SK-N-MC (cell line): Measurements from ENCODE around the gene TEKT5.
"Not testable (repeated sequence)": the region's sequence is repeated elsewhere in the genome, so short reads cannot be mapped to it uniquely, and the experiment has no call there.

Experiments
- DNase-seq: peaks from one replicate; pipeline ENCODE4 v3.0.0-alpha.2; 2011; ENCODE audit warnings: low read depth, low spot score
- H3K27ac ChIP-seq: fragments of 200-600 bp; sonication (generic); 2 replicates; pipeline ENCODE4 v1.5.1; 2016; ENCODE audit warnings: mixed run types
- H3K36me3 ChIP-seq: fragments of 200-600 bp; sonication (generic); 2 replicates; pipeline ENCODE4 v1.6.1; 2017; ENCODE audit warnings: antibody characterized with exemption, low read length, mixed read lengths; ENCODE audit not compliant: insufficient read depth
- H3K4me3 ChIP-seq: fragments of 200-600 bp; sonication (generic); 2 replicates; pipeline ENCODE4 v1.5.1; 2016
- H3K9ac ChIP-seq: fragments of 200-600 bp; sonication (generic); 2 replicates; pipeline ENCODE4 v1.8.0; 2017; ENCODE audit warnings: mixed run types, mixed read lengths; ENCODE audit not compliant: insufficient read length
- H3K9me3 ChIP-seq: fragments of 200-600 bp; sonication (generic); 2 replicates; pipeline ENCODE4 v1.6.1; 2017; ENCODE audit warnings: low read depth, mild to moderate bottlenecking, antibody characterized with exemption, low read length, moderate library complexity, mixed read lengths
- EZH2 ChIP-seq: fragments of 200-600 bp; sonication (generic); IDR thresholded peaks from one replicate; pipeline ENCODE4 v1.6.1; 2017; ENCODE audit warnings: antibody characterized with exemption
- FOXP2 ChIP-seq: optimal IDR thresholded peaks from 2 replicates; pipeline ENCODE3; 2011; ENCODE audit warnings: mild to moderate bottlenecking, moderate library complexity; ENCODE audit not compliant: insufficient read depth; ENCODE audit errors: extremely low read length, control extremely low read depth
- POLR2AphosphoS5 ChIP-seq: IDR thresholded peaks from 2 replicates; pipeline ENCODE4 v1.6.1; 2012; ENCODE audit warnings: mild to moderate bottlenecking, low read depth, low read length, borderline replicate concordance

The TEKT5 gene

DNA sequence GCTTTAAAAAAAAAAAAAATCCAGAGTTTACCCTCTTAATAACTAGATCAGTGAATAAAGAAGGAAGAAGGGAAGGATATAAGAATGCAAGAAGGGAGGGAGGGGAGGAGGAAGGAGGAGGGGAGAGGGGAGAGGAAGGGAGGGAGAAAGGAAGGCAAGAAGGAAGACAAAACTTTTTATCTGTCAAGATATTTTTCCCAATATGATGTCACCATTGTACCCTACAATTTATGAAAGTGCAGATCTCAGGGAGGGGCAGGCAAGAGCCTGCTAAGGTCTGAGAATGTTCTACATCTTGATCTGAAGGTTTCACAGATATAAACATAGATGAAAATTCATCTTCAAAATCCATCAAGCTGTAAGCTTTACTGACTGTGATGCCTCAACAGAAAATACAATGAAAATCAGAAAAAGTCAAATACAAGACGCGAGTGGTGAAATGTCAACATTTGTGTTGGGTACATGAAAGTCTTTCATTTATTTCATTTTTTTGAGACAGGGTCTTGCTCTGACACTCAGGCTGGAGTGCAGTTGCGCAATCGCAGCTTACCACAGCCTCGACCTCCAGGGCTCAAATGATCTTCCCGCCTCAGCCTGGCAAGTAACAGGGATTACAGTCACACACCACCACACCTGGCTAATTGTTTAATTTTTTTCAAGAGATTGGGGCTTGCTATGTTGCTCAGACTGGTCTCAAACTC, 57.2 kb downstream of the TEKT5 start:
- Histone ChIP-seq H3K4me3 (no peak overlapping the region), H3K27ac (no peak overlapping the region), H3K36me3 (no peaks in the 10 kb centered on the region), H3K9ac (no peak overlapping the region), H3K9me3 (no peaks in the 10 kb centered on the region)
- DNase-seq = no peak
- TF ChIP-seq POLR2AphosphoS5 = no peak
- TF ChIP-seq FOXP2 = no peak
- TF ChIP-seq EZH2 = no peak

DNA sequence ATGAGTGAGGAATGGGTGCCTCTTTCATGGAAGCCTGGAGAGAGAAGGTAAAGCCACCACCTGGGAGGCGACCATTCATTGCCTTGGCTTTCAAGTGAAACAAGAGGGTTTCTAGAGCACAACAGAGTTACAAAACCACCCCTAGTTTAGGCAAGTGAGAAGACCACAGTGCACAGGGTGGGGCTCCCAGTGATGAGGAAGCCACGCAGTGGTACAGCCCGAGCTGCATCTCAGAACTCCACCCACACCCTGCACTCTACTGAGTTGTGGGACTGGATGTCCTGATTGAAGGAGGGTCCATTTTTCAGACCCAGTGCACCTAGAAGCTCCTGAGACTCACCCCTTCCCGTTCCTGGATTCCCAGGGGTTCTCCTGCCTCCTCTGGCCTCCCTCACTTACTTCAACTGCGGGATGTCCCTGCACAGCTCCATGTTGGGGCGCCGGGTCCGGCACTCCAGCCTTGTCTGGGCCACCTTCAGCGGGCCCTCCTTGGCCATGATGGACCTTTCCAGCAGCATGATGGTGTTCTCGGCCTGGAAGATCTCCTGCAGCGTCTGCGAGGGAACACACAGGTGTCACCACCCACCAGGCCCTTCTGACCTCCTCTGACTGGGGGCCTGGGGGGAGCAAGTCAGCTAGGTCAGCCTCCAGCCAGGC, 59.2 kb downstream of the TEKT5 start:
- H3K4me3 ChIP-seq = no peak overlapping the region
- H3K36me3 ChIP-seq = no peaks in the 10 kb centered on the region
- H3K27ac ChIP-seq = no peak overlapping the region
- H3K9ac ChIP-seq = no peak overlapping the region
- DNase-seq = no peak
- TF ChIP-seq FOXP2 = no peak
- no peak for TF ChIP-seq EZH2
- TF ChIP-seq POLR2AphosphoS5 = no peak
- no peaks in the 10 kb centered on the region for H3K9me3 ChIP-seq

DNA sequence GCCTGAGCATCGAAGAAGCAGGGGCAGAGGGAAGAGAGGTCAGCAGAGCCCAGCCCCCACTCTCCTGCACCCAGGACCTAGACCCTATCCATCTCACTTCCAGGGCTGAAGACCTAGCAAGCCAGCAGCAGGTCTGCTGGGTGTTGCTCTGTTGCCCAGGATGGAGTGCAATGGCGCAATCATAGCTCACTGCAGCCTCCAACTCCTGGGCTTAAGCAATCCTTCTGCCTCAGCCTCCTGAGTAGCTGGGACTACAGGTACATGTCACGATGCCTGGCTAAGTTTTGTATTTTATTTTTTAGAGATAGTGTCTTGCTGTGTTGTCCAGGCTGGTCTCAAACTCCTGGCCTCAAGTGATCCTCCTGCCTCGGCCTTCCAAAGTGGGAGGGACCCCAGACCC, 61.3 kb downstream of the TEKT5 start:
- DNase-seq, H3K4me3 ChIP-seq, H3K9me3 ChIP-seq, H3K36me3 ChIP-seq, H3K27ac ChIP-seq, H3K9ac ChIP-seq: not testable (repeated sequence)

DNA sequence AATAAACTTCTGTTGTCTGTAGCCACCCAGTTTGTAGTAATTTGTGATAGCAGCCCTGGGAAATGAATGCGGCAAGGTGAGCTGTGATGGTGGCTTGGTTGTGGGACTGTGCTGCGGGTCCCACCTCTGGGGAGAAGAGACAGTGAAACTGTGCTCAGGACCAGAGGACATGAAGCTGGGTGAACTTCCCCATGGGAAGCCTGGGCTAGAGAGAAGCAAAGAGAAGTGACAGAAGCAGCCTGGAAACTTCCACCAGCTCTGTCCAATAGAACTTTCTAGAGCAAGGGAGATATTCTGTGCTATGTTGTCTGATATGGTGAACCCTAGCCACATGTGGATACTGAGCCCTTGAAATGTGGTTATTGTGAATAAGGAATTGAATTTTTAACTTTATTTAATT, 62.8 kb downstream of the TEKT5 start:
- Histone ChIP-seq H3K36me3 (no peaks in the 10 kb centered on the region), H3K9ac (no peak overlapping the region), H3K4me3 (no peak overlapping the region), H3K9me3 (no peaks in the 10 kb centered on the region), H3K27ac (no peak overlapping the region)
- TF ChIP-seq FOXP2 (no peak), EZH2 (no peak), POLR2AphosphoS5 (no peak)
- DNase-seq = no peak

DNA sequence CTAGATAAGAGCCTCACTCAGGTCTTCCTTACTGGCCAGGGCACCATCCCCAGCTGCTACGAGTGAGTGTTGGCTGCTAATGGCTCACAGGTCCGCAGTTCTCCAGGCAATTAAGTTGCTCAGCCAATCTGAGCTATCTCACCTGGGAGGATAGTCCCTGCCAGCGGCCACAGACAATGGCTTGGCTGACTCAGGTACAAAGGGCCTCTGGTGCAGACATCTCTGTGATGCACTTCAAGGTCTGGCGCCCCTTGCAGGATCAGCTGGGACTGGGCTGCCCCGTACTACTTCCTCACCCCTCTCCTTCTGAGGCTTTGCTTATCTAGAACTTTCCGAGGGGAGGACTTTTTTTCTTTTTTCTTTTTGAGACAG, 65.2 kb downstream of the TEKT5 start:
- H3K9me3 ChIP-seq = no peaks in the 10 kb centered on the region
- H3K36me3 ChIP-seq = no peaks in the 10 kb centered on the region
- no peak overlapping the region for H3K27ac ChIP-seq
- no peak overlapping the region for H3K4me3 ChIP-seq
- TF ChIP-seq POLR2AphosphoS5 = no peak
- no peak for TF ChIP-seq FOXP2
- TF ChIP-seq EZH2 = no peak
- no peak overlapping the region for H3K9ac ChIP-seq
- DNase-seq = no peak

DNA sequence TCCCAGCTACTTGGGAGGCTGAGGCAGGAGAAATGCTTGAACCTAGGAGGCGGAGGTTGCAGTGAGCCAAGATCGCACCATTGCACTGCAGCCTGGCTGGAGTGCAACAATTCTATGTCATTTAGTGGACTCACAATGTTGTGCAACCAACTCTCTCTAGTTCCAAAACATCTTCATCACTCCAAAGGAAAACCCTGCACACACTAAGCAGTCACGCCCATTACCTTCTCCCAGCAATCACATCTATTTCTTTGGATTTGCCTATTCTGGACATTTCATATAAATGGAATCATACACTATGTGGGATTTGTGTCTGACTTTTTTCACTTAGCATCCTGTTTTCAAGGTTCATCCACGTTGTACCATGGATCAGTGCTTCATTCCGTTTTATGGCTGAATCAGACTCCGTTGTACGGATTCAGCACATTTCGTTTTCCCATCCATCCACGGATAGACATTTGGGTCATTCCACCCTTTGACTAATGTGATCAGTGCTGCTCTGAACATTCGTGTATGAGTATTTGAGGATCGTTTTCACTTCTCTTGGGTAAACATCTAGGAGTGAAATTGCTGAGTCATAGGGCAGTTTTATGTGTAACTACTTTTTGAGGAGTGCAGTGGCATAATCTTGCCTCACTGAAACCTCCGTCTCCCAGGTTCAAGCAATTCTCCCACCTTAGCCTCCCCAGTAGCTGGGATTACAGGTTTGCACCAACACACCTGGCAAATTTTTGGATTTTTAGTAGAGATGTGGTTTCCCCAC, 69.0 kb downstream of the TEKT5 start:
- no peak for DNase-seq
- Histone ChIP-seq H3K27ac (no peak overlapping the region), H3K9me3 (no peaks in the 10 kb centered on the region), H3K36me3 (no peaks in the 10 kb centered on the region), H3K9ac (no peak overlapping the region), H3K4me3 (no peak overlapping the region)
- no peak for TF ChIP-seq POLR2AphosphoS5
- no peak for TF ChIP-seq FOXP2
- no peak for TF ChIP-seq EZH2

DNA sequence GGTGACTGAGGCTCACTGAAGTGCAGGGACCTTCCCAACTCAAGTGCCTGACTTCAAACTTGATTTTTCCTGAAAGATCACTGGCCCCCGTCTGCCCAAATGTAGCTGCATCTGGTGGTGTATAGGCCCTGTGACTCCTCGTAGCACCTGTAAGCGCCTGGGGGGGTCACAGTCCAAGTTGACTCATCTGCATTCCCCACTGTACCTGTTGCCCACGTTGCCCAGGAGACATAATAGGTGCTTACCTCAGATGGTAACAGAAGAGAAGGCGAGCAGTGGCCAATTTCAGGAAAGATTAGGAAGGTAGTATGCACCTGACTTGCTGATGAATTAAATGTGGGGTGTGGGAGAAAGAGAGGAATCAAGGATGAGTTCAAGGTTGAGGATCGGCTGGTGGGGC, 70.2 kb downstream of the TEKT5 start:
- H3K36me3 ChIP-seq = no peaks in the 10 kb centered on the region
- no peak overlapping the region for H3K4me3 ChIP-seq
- no peaks in the 10 kb centered on the region for H3K9me3 ChIP-seq
- no peak overlapping the region for H3K27ac ChIP-seq
- no peak for DNase-seq
- H3K9ac ChIP-seq = no peak overlapping the region
- TF ChIP-seq EZH2 (no peak), POLR2AphosphoS5 (no peak), FOXP2 (no peak)

DNA sequence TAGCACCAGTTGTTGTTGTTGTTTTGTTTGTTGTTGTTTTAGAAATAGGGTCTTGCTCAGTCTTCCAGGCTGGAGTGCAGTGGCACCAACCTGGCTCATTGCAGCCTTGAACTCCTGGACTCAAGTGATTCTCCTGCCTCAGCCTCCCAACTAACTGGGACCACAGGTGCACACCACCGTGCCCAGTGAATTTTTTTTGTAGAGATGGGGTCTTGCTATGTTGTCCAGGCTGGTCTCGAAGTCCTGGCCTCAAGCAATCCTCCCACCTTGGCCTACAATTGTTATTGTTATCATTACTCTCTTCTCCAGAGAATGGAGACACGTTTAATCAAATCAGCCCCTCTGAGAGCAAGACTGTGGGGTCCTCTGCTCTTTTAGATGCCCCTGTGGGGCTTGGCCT, 71.7 kb downstream of the TEKT5 start:
- no peaks in the 10 kb centered on the region for H3K36me3 ChIP-seq
- H3K4me3 ChIP-seq = no peak overlapping the region
- no peaks in the 10 kb centered on the region for H3K9me3 ChIP-seq
- H3K27ac ChIP-seq = no peak overlapping the region
- no peak for TF ChIP-seq FOXP2
- TF ChIP-seq EZH2 = no peak
- TF ChIP-seq POLR2AphosphoS5 = no peak
- H3K9ac ChIP-seq = no peak overlapping the region
- no peak for DNase-seq
